SIG-M5 (cell line): Measurements from ENCODE around the gene CORO2B.

Experiments
- DNase-seq: peaks from one replicate; lab custom pipeline; 2025; lab: John Stamatoyannopoulos, UW

Gene CORO2B

GRCh38 chr15:68608206-68608843 is 29.5 kb downstream of the CORO2B start:
- DNase-seq = no peak

- no peak for DNase-seq
These were observed 30.0 kb downstream of the CORO2B start for GRCh38 chr15:68608844-68609232.

- no peak for DNase-seq
These were observed 30.8 kb downstream of the CORO2B start for GRCh38 chr15:68609629-68610028.

GRCh38 chr15:68610825-68611224 is 32.0 kb downstream of the CORO2B start:
- no peak for DNase-seq

- no peak for DNase-seq
These were observed 33.7 kb downstream of the CORO2B start for GRCh38 chr15:68612503-68612902.

- no peak for DNase-seq
These were observed 34.4 kb downstream of the CORO2B start for GRCh38 chr15:68612979-68613740.

- DNase-seq = no peak
These were observed 35.7 kb downstream of the CORO2B start for GRCh38 chr15:68614286-68615035.

GRCh38 chr15:68615301-68615700 is 36.5 kb downstream of the CORO2B start:
- no peak for DNase-seq

GRCh38 chr15:68615811-68616210 is 37.0 kb downstream of the CORO2B start:
- DNase-seq = no peak

- DNase-seq = no peak
These were observed 37.6 kb downstream of the CORO2B start for GRCh38 chr15:68616397-68616796.

- no peak for DNase-seq
These were observed 38.2 kb downstream of the CORO2B start for GRCh38 chr15:68617001-68617400.

GRCh38 chr15:68617777-68618176 is 39.0 kb downstream of the CORO2B start:
- no peak for DNase-seq

- DNase-seq = no peak
These were observed 39.6 kb downstream of the CORO2B start for GRCh38 chr15:68618394-68618793.

- no peak for DNase-seq
These were observed 40.3 kb downstream of the CORO2B start for GRCh38 chr15:68618908-68619698.

GRCh38 chr15:68620721-68621527 is 42.1 kb downstream of the CORO2B start:
- DNase-seq = no peak

- no peak for DNase-seq
These were observed 42.7 kb downstream of the CORO2B start for GRCh38 chr15:68621535-68621934.

GRCh38 chr15:68623301-68623892 is 44.6 kb downstream of the CORO2B start:
- no peak for DNase-seq

- DNase-seq = no peak
These were observed 47.1 kb downstream of the CORO2B start for GRCh38 chr15:68625853-68626252.

GRCh38 chr15:68626283-68626682 is 47.5 kb downstream of the CORO2B start:
- DNase-seq = no peak

- DNase-seq = no peak
These were observed 47.9 kb downstream of the CORO2B start for GRCh38 chr15:68626739-68627138.

GRCh38 chr15:68627476-68627875 is 48.7 kb downstream of the CORO2B start:
- DNase-seq = no peak
